Fibroblast of mammary gland (primary cell): Measurements from ENCODE around the gene IL17RE.

Experiments used
- DNase-seq: peaks from one replicate; pipeline ENCODE4 v3.0.0-alpha.2; 2010; ENCODE audit warnings: low read depth
- H3K4me3 ChIP-seq: 2 replicates; pipeline ENCODE4 v1.5.1; 2011; ENCODE audit warnings: low read depth, mild to moderate bottlenecking, low read length, moderate library complexity; ENCODE audit not compliant: control insufficient read depth
- TF ChIP-seq, protein P1 (sequence below): conservative IDR thresholded peaks from 2 replicates; pipeline ENCODE4 v1.5.1; 2011; ENCODE audit warnings: low read depth, low read length, inconsistent platforms; ENCODE audit not compliant: control insufficient read depth, insufficient read depth

The IL17RE gene

GRCh38 chr3:9883706-9884554 is 18.7 kb upstream of the IL17RE start:
- no peak overlapping the region for H3K4me3 ChIP-seq
- DNase-seq = peak; percentile 91
- TF ChIP-seq, protein P1, sequence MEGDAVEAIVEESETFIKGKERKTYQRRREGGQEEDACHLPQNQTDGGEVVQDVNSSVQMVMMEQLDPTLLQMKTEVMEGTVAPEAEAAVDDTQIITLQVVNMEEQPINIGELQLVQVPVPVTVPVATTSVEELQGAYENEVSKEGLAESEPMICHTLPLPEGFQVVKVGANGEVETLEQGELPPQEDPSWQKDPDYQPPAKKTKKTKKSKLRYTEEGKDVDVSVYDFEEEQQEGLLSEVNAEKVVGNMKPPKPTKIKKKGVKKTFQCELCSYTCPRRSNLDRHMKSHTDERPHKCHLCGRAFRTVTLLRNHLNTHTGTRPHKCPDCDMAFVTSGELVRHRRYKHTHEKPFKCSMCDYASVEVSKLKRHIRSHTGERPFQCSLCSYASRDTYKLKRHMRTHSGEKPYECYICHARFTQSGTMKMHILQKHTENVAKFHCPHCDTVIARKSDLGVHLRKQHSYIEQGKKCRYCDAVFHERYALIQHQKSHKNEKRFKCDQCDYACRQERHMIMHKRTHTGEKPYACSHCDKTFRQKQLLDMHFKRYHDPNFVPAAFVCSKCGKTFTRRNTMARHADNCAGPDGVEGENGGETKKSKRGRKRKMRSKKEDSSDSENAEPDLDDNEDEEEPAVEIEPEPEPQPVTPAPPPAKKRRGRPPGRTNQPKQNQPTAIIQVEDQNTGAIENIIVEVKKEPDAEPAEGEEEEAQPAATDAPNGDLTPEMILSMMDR = no peak

- TF ChIP-seq, protein P1 = no peak
- DNase-seq = peak; percentile 96
- H3K4me3 ChIP-seq = no peak overlapping the region
These were observed 18.0 kb upstream of the IL17RE start for GRCh38 chr3:9884555-9885165.

- TF ChIP-seq, protein P1 = no peak
- DNase-seq = no peak
- H3K4me3 ChIP-seq = no peak overlapping the region
These were observed 16.3 kb upstream of the IL17RE start for GRCh38 chr3:9886328-9886727.

DNA sequence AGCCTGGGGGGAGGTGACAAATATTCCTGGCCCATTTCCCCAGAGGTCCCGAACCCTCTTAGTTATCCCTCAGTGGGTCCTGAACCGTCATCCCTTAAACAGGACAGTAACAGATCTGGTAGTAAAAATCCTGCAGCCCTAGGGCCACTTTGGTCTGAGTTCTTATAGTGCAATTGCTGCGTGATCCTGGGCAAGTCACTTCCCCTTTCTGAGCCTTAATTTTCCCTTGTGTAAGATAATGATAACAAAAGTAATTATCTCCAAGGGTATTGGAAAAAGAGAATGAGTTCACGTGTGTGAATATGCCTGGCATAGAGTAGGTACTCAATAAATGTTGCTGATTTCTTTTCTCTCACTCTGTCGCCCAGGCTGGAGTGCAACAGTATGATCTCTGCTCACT is 15.2 kb upstream of the IL17RE start:
- TF ChIP-seq, protein P1 = no peak
- no peak for DNase-seq
- no peak overlapping the region for H3K4me3 ChIP-seq

- H3K4me3 ChIP-seq = no peak overlapping the region
- DNase-seq = no peak
- TF ChIP-seq, protein P1 = no peak
These were observed 14.1 kb upstream of the IL17RE start for GRCh38 chr3:9888540-9888939.

DNA sequence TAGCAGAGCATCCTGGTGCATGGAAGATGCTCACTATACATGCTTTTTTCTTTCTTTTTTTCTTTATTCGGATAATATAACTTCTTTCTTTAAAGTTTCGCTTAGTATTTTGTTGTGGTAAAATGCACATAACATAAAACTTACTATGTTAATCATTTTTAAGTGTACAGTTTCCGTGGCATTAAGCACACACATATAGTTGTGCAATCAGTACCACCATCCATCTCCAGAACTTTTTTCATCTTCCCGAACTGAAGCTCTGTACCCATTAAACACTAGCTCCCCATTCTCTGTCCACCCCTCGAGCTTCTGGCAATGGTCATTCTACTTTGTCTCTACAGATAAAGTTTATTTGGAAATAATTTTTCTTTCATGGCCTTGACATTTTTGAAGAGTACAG is 13.2 kb upstream of the IL17RE start:
- DNase-seq = no peak
- TF ChIP-seq, protein P1 = no peak
- H3K4me3 ChIP-seq = no peak overlapping the region
